ENCODE results near the gene AP1B1. TPM values are rescaled to one million over a fixed set of nuclear protein-coding genes. Genes with fewer than 3 reads are reported as not detected.

AP1B1 gene
- total and polyA plus RNA-seq, 2 of the 8 experiments (the other 6 are each of a cell fraction or from before 2014, with no cell fraction given): 64.2 to 86.8 TPM

GRCh38 chr22:29330753-29331152, 57.6 kb downstream of the AP1B1 start:
- no peaks in the 10 kb centered on the region; a peak in 1 of 7 replicates for H3K4me1 ChIP-seq (replicated peaks in 1 of 4; ENCODE audit: control insufficient read depth in 3 of 4, insufficient read depth in 4 of 4, low read length in 3 of 4)
- no peak overlapping the region for H2BK15ac ChIP-seq (ENCODE audit: low read length)
- ChIA-PET POLR2A (ENCODE audit: partially characterized antibody) (interaction anchor here (1.2 kb wide), 1 partner anchor 46 kb away, joined by 3 read pairs; no protein-coding TSS in a partner anchor), CTCF (ENCODE audit: partially characterized antibody) (interaction anchor here (1.2 kb wide), 2 partner anchors 20 to 23 kb away, joined by 3 to 4 read pairs; no protein-coding TSS in a partner anchor)
- peaks cover 3 to 6% of the 10 kb centered on the region in 2 experiments for H4K20me1 ChIP-seq (replicated peaks in 1 of 2; ENCODE audit: control insufficient read depth in 1 of 2, insufficient read depth in 2 of 2, low read length in 2 of 2)
- H2BK120ac ChIP-seq (replicated peaks; ENCODE audit: low read depth, low read length): no peak overlapping the region
- peaks cover 4 to 13% (median 11%) of the 10 kb centered on the region in 4 experiments; a peak in 7 of 8 replicates for H3K36me3 ChIP-seq (ENCODE audit: control insufficient read depth in 2 of 4, insufficient read depth in 4 of 4, low read length in 3 of 4)
- no peak overlapping the region for H4K5ac ChIP-seq (ENCODE audit: insufficient read length, low read depth, low read length)
- no peak overlapping the region for H3K23ac ChIP-seq (ENCODE audit: insufficient read length)
- H3K56ac ChIP-seq (replicated peaks; ENCODE audit: insufficient read length, low read depth, low read length): no peak overlapping the region
- DNase-seq (ENCODE audit: low read depth in 1 of 2, low spot score in 2 of 2): no peak
- no peak overlapping the region for H3K9ac ChIP-seq (replicated peaks in 1 of 4; ENCODE audit: extremely low read depth in 1 of 4, low read depth in 3 of 4, low read length in 3 of 4)
- no peak overlapping the region for H3K4me3 ChIP-seq (ENCODE audit: extremely low read depth in 1 of 4, insufficient read depth in 2 of 4, low read depth in 3 of 4, low read length in 4 of 4)
- 86% methylated on average over 9 of the region's 9 CpGs; no CpG with 5 or more reads in 1 of the 2 experiments for WGBS, 2 experiments (ENCODE audit: extremely low coverage in 1 of 2, insufficient coverage in 1 of 2, insufficient read length in 1 of 2, insufficient replicate concordance in 2 of 2, low coverage in 1 of 2, low lambda C conversion rate in 2 of 2, missing lambda C conversion rate in 1 of 2)
- H3K27me3 ChIP-seq (replicated peaks in 1 of 4; ENCODE audit: control insufficient read depth in 3 of 4, extremely low read depth in 1 of 4, insufficient read depth in 3 of 4, low read length in 3 of 4): no peaks in the 10 kb centered on the region
- FAIRE-seq: no peak
- no peaks in the 10 kb centered on the region for H3K9me3 ChIP-seq (ENCODE audit: insufficient read depth in 2 of 2, low read depth in 1 of 2, low read length in 1 of 2)
- H3K14ac ChIP-seq (ENCODE audit: insufficient read length): no peak overlapping the region
- H3K79me1 ChIP-seq (ENCODE audit: low read depth, low read length): no peaks in the 10 kb centered on the region
- no peak overlapping the region for H3K27ac ChIP-seq (ENCODE audit: low read depth, low read length)
- no peak overlapping the region for H2BK20ac ChIP-seq (ENCODE audit: low read length)
- no peak overlapping the region for H2AK5ac ChIP-seq (ENCODE audit: low read depth, low read length)
- no peak overlapping the region; the same call in 1 of the 2 replicates for H4K8ac ChIP-seq (ENCODE audit: extremely low read depth, insufficient read depth, low read length)
- H3K4ac ChIP-seq (replicated peaks; ENCODE audit: insufficient read length, low read depth, low read length): no peak overlapping the region
- no peak overlapping the region; the same call in 1 of the 2 replicates for H3K18ac ChIP-seq (ENCODE audit: extremely low read depth, low read length)
- H2BK12ac ChIP-seq (ENCODE audit: low read depth, low read length): no peak overlapping the region
- H3K23me2 ChIP-seq (ENCODE audit: low read depth, low read length): no peaks in the 10 kb centered on the region
- H3K4me2 ChIP-seq (ENCODE audit: insufficient read depth in 1 of 2, low read depth in 2 of 2, low read length in 2 of 2): no peak overlapping the region
- H4K91ac ChIP-seq (replicated peaks; ENCODE audit: insufficient read length, low read length): no peak overlapping the region
- H2AFZ ChIP-seq (ENCODE audit: low read length): no peak overlapping the region
- H3K79me2 ChIP-seq (ENCODE audit: control insufficient read depth in 1 of 2, insufficient read depth in 2 of 2, low read length in 2 of 2): no peaks in the 10 kb centered on the region
- H2BK5ac ChIP-seq (ENCODE audit: low read depth, low read length): peak overlapping the region; percentile 20; the same call in 1 of the 2 replicates
- TF ChIP-seq CREB1 (IDR thresholded peaks at IDR 0.05) (no peak), RFX5 (IDR thresholded peaks at IDR 0.05; ENCODE audit: borderline replicate concordance, low read depth, low read length) (no peak), PHF8 (conservative IDR thresholded peaks at IDR 0.05; ENCODE audit: low read depth, low read length) (no peak), JUN (IDR thresholded peaks at IDR 0.05; ENCODE audit: low read depth, low read length) (no peak), POLR2A (IDR thresholded peaks at IDR 0.05; ENCODE audit: control extremely low read depth in 1 of 2, low read depth in 2 of 2, low read length in 2 of 2) (no peak), MAX (IDR thresholded peaks at IDR 0.05) (no peak), KDM5A (IDR thresholded peaks at IDR 0.05; ENCODE audit: low read length) (no peak), GTF2F1 (IDR thresholded peaks at IDR 0.05; ENCODE audit: borderline replicate concordance, low read depth, low read length) (no peak)

Data from H1 (cell line).